Esophagus muscularis mucosa (tissue), 4 donors: ENCODE measurements around the gene GPR158. TPM values are rescaled to one million over a fixed set of nuclear protein-coding genes. Genes with fewer than 3 reads are reported as not detected.

ENCODE experiments used
- DNase-seq: peaks from one replicate; pipeline ENCODE4 v3.0.0-alpha.2; 2017; ENCODE audit errors: extremely low spot score
- H3K27ac ChIP-seq, 4 donors: fragments of 200-600 bp; sonication (generic); replicated peaks in 1 of 4; 1 replicate in 3 of 4; 2 replicates in 1 of 4; pipeline ENCODE4 v1.5.1; 2016 to 2019; ENCODE audit warnings: mild to moderate bottlenecking in 1 of 4
- H3K27me3 ChIP-seq, 4 donors: fragments of 200-600 bp; sonication (generic); one replicate each; pipeline versions ENCODE4 v1.5.1 to v1.6.0; 2016 to 2019
- H3K36me3 ChIP-seq, 4 donors: fragments of 200-600 bp; sonication (generic); one replicate each; pipeline ENCODE4 v1.5.1; 2016 to 2019
- H3K4me1 ChIP-seq, 4 donors: fragments of 200-600 bp; sonication (generic); one replicate each; pipeline ENCODE4 v1.5.1; 2016 to 2019
- H3K4me3 ChIP-seq, 4 donors: fragments of 200-600 bp; sonication (generic); 1 replicate in 2 of 4; 2 replicates in 2 of 4; pipeline ENCODE4 v1.5.1; 2016 to 2019; ENCODE audit warnings: mild to moderate bottlenecking in 4 of 4, moderate library complexity in 1 of 4
- H3K9me3 ChIP-seq, 4 donors: fragments of 200-600 bp; sonication (generic); 1 replicate in 3 of 4; 2 replicates in 1 of 4; pipeline ENCODE4 v1.5.1; 2016 to 2019
- EP300 ChIP-seq: sonication (generic); formaldehyde crosslinking; IDR thresholded peaks from one replicate; pipeline ENCODE4 v1.6.1; 2017; ENCODE audit warnings: antibody characterized with exemption
- POLR2A ChIP-seq: fragments of 450-650 bp; IDR thresholded peaks from one replicate; pipeline ENCODE4 v1.6.1; 2017; ENCODE audit warnings: antibody characterized with exemption, moderate library complexity, mild to moderate bottlenecking, low read depth
- POLR2AphosphoS5 ChIP-seq, 2 donors: sonication (generic); formaldehyde crosslinking; IDR thresholded peaks; one replicate each; pipeline ENCODE4 v1.6.1; 2017; ENCODE audit warnings: antibody characterized with exemption in 2 of 2
- WGBS: methylation state at CpG from one replicate; pipeline ENCODE4 v1.1.5; 2018; 5-methylcytosine and 5-hydroxymethylcytosine counted together
- intact Hi-C: fragments of 100-400 bp; cut with DNase I; formaldehyde crosslinking; loops from one replicate; pipeline ENCODE4 v1.15.1; 2023
- total RNA-seq, 4 donors: library from RNA; depleted of rRNA; stranded (reverse); fragments of >200 nt; gene quantifications; one replicate each; pipeline versions ENCODE4 v1.1.0 to v1.2.1, GENCODE V29; 2016
- TF ChIP-seq, protein P1 (sequence below), 3 experiments: fragments of 200-600 bp in 2 of 3; fragments of 450-650 bp in 1 of 3; sonication (generic) in 2 of 3; IDR thresholded peaks; one replicate each; pipeline ENCODE4 v1.5.1; 2017 to 2019; ENCODE audit warnings: antibody characterized with exemption in 3 of 3, mild to moderate bottlenecking in 2 of 3, moderate library complexity in 1 of 3

The GPR158 gene
- total RNA-seq, 4 donors from 2014 or later: under 0.01 to 0.50 (median 0.13) TPM

DNA sequence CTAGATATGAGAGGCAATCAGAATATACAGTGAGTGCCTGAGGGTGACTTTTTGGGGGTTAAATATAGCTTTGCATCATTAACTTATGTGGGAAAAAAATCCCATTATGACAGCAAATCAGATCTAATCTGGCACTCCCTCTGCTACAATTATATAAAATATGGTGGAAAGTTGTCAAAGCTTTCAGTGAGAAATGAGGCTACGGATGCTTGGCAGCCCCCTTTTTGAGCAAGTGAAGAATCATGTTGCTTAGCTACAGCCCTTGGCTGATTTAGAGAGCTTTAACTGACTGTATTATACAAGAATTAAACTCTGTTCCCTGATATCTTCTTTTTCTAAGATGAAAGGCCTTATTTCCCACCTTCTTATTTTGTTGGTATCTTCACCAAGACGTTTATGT is 57.4 kb downstream of the GPR158 start:
- intact Hi-C loops: no loop called here
- no peaks in the 10 kb centered on the region for H3K27me3 ChIP-seq
- no peaks in the 10 kb centered on the region for H3K9me3 ChIP-seq
- no peaks in the 10 kb centered on the region for H3K36me3 ChIP-seq
- TF ChIP-seq EP300 (no peak), POLR2AphosphoS5 (IDR thresholded peaks at IDR 0.05) (no peak), POLR2A (no peak)
- TF ChIP-seq, protein P1, sequence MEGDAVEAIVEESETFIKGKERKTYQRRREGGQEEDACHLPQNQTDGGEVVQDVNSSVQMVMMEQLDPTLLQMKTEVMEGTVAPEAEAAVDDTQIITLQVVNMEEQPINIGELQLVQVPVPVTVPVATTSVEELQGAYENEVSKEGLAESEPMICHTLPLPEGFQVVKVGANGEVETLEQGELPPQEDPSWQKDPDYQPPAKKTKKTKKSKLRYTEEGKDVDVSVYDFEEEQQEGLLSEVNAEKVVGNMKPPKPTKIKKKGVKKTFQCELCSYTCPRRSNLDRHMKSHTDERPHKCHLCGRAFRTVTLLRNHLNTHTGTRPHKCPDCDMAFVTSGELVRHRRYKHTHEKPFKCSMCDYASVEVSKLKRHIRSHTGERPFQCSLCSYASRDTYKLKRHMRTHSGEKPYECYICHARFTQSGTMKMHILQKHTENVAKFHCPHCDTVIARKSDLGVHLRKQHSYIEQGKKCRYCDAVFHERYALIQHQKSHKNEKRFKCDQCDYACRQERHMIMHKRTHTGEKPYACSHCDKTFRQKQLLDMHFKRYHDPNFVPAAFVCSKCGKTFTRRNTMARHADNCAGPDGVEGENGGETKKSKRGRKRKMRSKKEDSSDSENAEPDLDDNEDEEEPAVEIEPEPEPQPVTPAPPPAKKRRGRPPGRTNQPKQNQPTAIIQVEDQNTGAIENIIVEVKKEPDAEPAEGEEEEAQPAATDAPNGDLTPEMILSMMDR (IDR thresholded peaks at IDR 0.05): no peak
- H3K4me3 ChIP-seq: no peak overlapping the region
- 54% methylated on average over 2 of the region's 2 CpGs for WGBS
- no peaks in the 10 kb centered on the region for H3K4me1 ChIP-seq
- no peak overlapping the region for H3K27ac ChIP-seq
- DNase-seq: no peak

DNA sequence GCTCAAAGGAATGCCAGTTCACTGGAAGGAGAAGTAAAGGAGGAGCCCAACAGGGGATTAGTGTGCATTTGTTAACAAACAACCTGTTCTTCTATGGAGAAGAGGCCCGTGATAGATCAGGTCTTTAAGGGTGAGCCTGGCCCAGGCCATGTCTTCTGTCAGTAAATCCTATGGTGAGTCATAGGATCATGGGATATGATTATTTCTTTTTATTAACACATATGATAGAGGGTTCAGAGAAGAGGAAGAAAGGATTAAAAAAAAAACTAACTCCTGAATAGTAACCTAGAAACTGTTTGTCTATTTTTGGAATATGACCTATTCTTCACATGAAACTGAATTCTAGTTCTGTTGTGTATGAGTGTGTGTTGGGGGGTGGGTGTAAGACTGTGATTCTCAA is 70.4 kb downstream of the GPR158 start:
- no peaks in the 10 kb centered on the region for H3K27me3 ChIP-seq
- no peaks in the 10 kb centered on the region for H3K36me3 ChIP-seq
- no peaks in the 10 kb centered on the region for H3K4me1 ChIP-seq
- no peaks in the 10 kb centered on the region for H3K9me3 ChIP-seq
- TF ChIP-seq POLR2AphosphoS5 (IDR thresholded peaks at IDR 0.05): no peak
- TF ChIP-seq POLR2A: no peak
- TF ChIP-seq, protein P1 (IDR thresholded peaks at IDR 0.05): no peak
- no peak for DNase-seq
- 80% methylated on average over 1 of the region's 1 CpG for WGBS
- H3K27ac ChIP-seq: no peak overlapping the region
- intact Hi-C loops: no loop called here
- no peak overlapping the region for H3K4me3 ChIP-seq

GRCh38 chr10:25257646-25258045 is 82.8 kb downstream of the GPR158 start:
- Histone ChIP-seq H3K36me3 (no peaks in the 10 kb centered on the region), H3K9me3 (no peaks in the 10 kb centered on the region), H3K4me3 (no peak overlapping the region), H3K27me3 (no peaks in the 10 kb centered on the region), H3K4me1 (no peaks in the 10 kb centered on the region), H3K27ac (no peak overlapping the region)
- intact Hi-C loops: no loop called here
- DNase-seq: no peak
- WGBS: 89% methylated on average over 5 of the region's 5 CpGs
- TF ChIP-seq POLR2AphosphoS5 (IDR thresholded peaks at IDR 0.05): no peak
- no peak for TF ChIP-seq POLR2A
- TF ChIP-seq, protein P1 (IDR thresholded peaks at IDR 0.05): no peak
- TF ChIP-seq EP300: no peak

DNA sequence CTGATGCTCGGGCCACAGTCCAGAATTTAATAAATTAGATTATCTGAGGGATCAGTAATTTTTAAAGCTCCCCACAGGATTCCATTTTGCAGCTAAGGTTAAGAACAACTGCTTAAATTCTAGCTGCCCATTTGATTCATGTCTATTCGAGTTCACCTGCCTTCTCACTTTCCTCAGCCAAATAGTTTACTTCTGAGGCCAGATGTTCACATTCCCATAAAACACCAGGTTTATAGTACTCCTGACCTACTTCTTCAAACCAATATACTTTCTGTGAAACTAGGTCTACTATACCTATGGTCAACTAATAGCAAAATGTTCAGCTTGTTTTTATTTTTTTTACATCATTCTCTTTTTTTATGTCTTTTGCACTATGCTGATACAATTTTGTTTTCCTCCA is 86.3 kb downstream of the GPR158 start:
- Histone ChIP-seq H3K4me1 (no peaks in the 10 kb centered on the region), H3K27me3 (no peaks in the 10 kb centered on the region), H3K27ac (no peak overlapping the region), H3K36me3 (no peaks in the 10 kb centered on the region), H3K4me3 (no peak overlapping the region), H3K9me3 (no peaks in the 10 kb centered on the region)
- DNase-seq: no peak
- WGBS: 46% methylated on average over 2 of the region's 2 CpGs
- intact Hi-C loops: no loop called here
- TF ChIP-seq, protein P1 (IDR thresholded peaks at IDR 0.05): no peak
- TF ChIP-seq EP300 (no peak), POLR2AphosphoS5 (IDR thresholded peaks at IDR 0.05) (no peak), POLR2A (no peak)

DNA sequence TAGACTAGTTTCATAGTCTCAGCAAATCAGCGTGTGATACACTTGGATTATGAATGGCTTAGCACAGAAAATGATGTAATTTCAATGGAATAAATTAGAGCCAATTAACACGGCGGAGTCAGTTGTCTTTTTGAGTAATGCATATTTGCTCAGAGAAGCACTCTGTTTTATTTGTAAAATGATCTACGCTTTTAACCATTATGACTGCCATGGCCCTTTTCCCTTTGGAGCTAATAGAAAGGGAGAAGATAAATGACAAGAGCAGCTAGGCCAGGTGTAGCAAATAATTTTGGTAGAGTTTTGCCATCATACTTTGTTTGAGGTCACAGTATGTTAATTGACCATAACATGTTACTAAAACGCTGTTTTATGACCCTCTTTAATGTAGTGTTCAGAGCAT is 86.8 kb downstream of the GPR158 start:
- Histone ChIP-seq H3K36me3 (no peaks in the 10 kb centered on the region), H3K4me1 (no peaks in the 10 kb centered on the region), H3K9me3 (no peaks in the 10 kb centered on the region), H3K4me3 (no peak overlapping the region), H3K27me3 (no peaks in the 10 kb centered on the region), H3K27ac (no peak overlapping the region)
- DNase-seq: no peak
- intact Hi-C loops: no loop called here
- no peak for TF ChIP-seq POLR2AphosphoS5 (IDR thresholded peaks at IDR 0.05)
- no peak for TF ChIP-seq EP300
- no peak for TF ChIP-seq POLR2A
- TF ChIP-seq, protein P1 (IDR thresholded peaks at IDR 0.05): no peak
- 80% methylated on average over 5 of the region's 5 CpGs for WGBS
